ENCODE results near the gene KCNE3. TPM values are rescaled to one million over a fixed set of nuclear protein-coding genes. Genes with fewer than 3 reads are reported as not detected.

Gene KCNE3
- total RNA-seq, 3 donors from 2014 or later (not counting 1 experiment from before 2014, with no cell fraction given), result 0.82 to 3.6 (median 1.3) TPM

GRCh38 chr11:74429205-74429604, 38.1 kb downstream of the KCNE3 start:
- DNase-seq, result no peak
- WGBS (ENCODE audit: insufficient coverage), result 92% methylated on average over 2 of the region's 3 CpGs
- Histone ChIP-seq H3K4me3 (ENCODE audit: low read length) (no peak overlapping the region), H3K9me3 (ENCODE audit: control insufficient read depth, insufficient read depth, low read length) (peaks cover 3% of the 10 kb centered on the region), H3K27ac (ENCODE audit: low read length) (no peak overlapping the region), H3K27me3 (ENCODE audit: control insufficient read depth, insufficient read depth, low read length) (no peaks in the 10 kb centered on the region), H3K36me3 (ENCODE audit: control insufficient read depth, insufficient read depth, low read length) (no peaks in the 10 kb centered on the region), H3K4me1 (ENCODE audit: control insufficient read depth, insufficient read depth, low read length) (no peaks in the 10 kb centered on the region)
- intact Hi-C loops (cut with micrococcal nuclease), result no loop called here
- Mint-ChIP-seq H3K4me1 (no peaks in the 10 kb centered on the region), H3K27me3 (ENCODE audit: low read depth in 2 of 2) (peaks cover 9 to 10% of the 10 kb centered on the region in 2 donors), H3K4me3 (no peak overlapping the region), H3K36me3 (no peaks in the 10 kb centered on the region), H3K9me3 (no peaks in the 10 kb centered on the region), H3K27ac (no peak overlapping the region)
- no peak for TF ChIP-seq CTCF (IDR thresholded peaks at IDR 0.05)
- no peak for ATAC-seq

GRCh38 chr11:74427384-74427886, 39.9 kb downstream of the KCNE3 start:
- no peak overlapping the region for H3K27ac ChIP-seq (ENCODE audit: low read length)
- no peak for DNase-seq
- Mint-ChIP-seq H3K36me3 (no peaks in the 10 kb centered on the region), H3K4me1 (no peaks in the 10 kb centered on the region), H3K27me3 (ENCODE audit: low read depth in 2 of 2) (peaks cover 6 to 10% of the 10 kb centered on the region in 2 donors), H3K27ac (no peak overlapping the region), H3K9me3 (no peaks in the 10 kb centered on the region), H3K4me3 (no peak overlapping the region)
- 94% methylated on average over 2 of the region's 4 CpGs for WGBS (ENCODE audit: insufficient coverage)
- peaks cover 3% of the 10 kb centered on the region for H3K9me3 ChIP-seq (ENCODE audit: control insufficient read depth, insufficient read depth, low read length)
- intact Hi-C loops (cut with micrococcal nuclease), result no loop called here
- no peak overlapping the region for H3K4me3 ChIP-seq (ENCODE audit: low read length)
- no peak for TF ChIP-seq CTCF (IDR thresholded peaks at IDR 0.05)
- ATAC-seq, result no peak
- no peaks in the 10 kb centered on the region for H3K27me3 ChIP-seq (ENCODE audit: control insufficient read depth, insufficient read depth, low read length)
- no peaks in the 10 kb centered on the region for H3K36me3 ChIP-seq (ENCODE audit: control insufficient read depth, insufficient read depth, low read length)
- no peaks in the 10 kb centered on the region for H3K4me1 ChIP-seq (ENCODE audit: control insufficient read depth, insufficient read depth, low read length)

- ATAC-seq (no peak), DNase-seq (no peak)
- Histone ChIP-seq H3K27me3 (ENCODE audit: control insufficient read depth, insufficient read depth, low read length) (peaks cover 2% of the 10 kb centered on the region), H3K4me3 (ENCODE audit: low read length) (no peak overlapping the region), H3K27ac (ENCODE audit: low read length) (no peak overlapping the region), H3K9me3 (ENCODE audit: control insufficient read depth, insufficient read depth, low read length) (peaks cover 3% of the 10 kb centered on the region), H3K4me1 (ENCODE audit: control insufficient read depth, insufficient read depth, low read length) (no peaks in the 10 kb centered on the region), H3K36me3 (ENCODE audit: control insufficient read depth, insufficient read depth, low read length) (no peaks in the 10 kb centered on the region)
- Mint-ChIP-seq H3K36me3 (no peaks in the 10 kb centered on the region), H3K27ac (no peak overlapping the region), H3K4me1 (no peaks in the 10 kb centered on the region), H3K27me3 (ENCODE audit: low read depth in 2 of 2) (peaks cover 12 to 16% of the 10 kb centered on the region in 2 donors), H3K4me3 (no peak overlapping the region), H3K9me3 (no peaks in the 10 kb centered on the region)
- intact Hi-C loops (cut with micrococcal nuclease), result no loop called here
- no peak for TF ChIP-seq CTCF (IDR thresholded peaks at IDR 0.05)
Measured at GRCh38 chr11:74425100-74425499, 42.2 kb downstream of the KCNE3 start.

GRCh38 chr11:74418509-74418895, 48.8 kb downstream of the KCNE3 start:
- Histone ChIP-seq H3K36me3 (ENCODE audit: control insufficient read depth, insufficient read depth, low read length) (no peaks in the 10 kb centered on the region), H3K27me3 (ENCODE audit: control insufficient read depth, insufficient read depth, low read length) (peaks cover 2% of the 10 kb centered on the region), H3K4me3 (ENCODE audit: low read length) (no peak overlapping the region), H3K27ac (ENCODE audit: low read length) (no peak overlapping the region), H3K4me1 (ENCODE audit: control insufficient read depth, insufficient read depth, low read length) (no peaks in the 10 kb centered on the region), H3K9me3 (ENCODE audit: control insufficient read depth, insufficient read depth, low read length) (no peaks in the 10 kb centered on the region)
- 54% methylated on average over 1 of the region's 1 CpG for WGBS (ENCODE audit: insufficient coverage)
- intact Hi-C loops (cut with micrococcal nuclease), result no loop called here
- H3K27me3 Mint-ChIP-seq (ENCODE audit: low read depth in 2 of 2), result peaks cover 6 to 9% of the 10 kb centered on the region in 2 donors
- no peaks in the 10 kb centered on the region for H3K4me1 Mint-ChIP-seq
- H3K36me3 Mint-ChIP-seq, result no peaks in the 10 kb centered on the region
- TF ChIP-seq CTCF (IDR thresholded peaks at IDR 0.05), result no peak
- no peak for DNase-seq
- H3K9me3 Mint-ChIP-seq, result no peaks in the 10 kb centered on the region
- H3K27ac Mint-ChIP-seq, result no peak overlapping the region
- no peak overlapping the region for H3K4me3 Mint-ChIP-seq
- ATAC-seq, result no peak

All from natural killer cell (primary cell).